NCI-H510A treated with DMSO at 0.1 percent for 48 hours (cell line): ENCODE results near the gene USP34.
"Not testable (repeated sequence)": the region's sequence is repeated elsewhere in the genome, so short reads cannot be mapped to it uniquely, and the experiment has no call there.

ENCODE experiments used
- DNase-seq: peaks from one replicate; lab custom pipeline; 2025; lab: John Stamatoyannopoulos, UW

USP34 gene

DNA sequence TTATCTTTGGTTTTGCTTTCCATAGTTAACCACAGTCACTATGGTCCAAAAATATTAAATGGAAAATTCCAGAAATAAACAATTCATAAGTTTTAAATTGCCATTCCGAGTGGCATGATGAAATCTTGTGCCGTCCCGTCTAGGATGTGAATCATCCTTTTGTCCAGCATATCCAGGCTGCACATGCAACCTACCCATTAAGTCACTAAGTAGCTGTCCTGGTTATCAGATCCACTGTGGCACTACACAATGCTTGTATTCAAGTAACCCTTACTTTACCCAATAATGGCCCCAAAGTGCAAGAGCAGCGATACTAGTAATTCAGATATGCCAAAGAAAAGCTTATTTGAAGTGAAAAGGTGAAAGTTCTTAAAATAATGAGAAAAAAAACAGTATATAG lies 10.7 kb downstream of the USP34 start:
- DNase-seq: no peak

DNA sequence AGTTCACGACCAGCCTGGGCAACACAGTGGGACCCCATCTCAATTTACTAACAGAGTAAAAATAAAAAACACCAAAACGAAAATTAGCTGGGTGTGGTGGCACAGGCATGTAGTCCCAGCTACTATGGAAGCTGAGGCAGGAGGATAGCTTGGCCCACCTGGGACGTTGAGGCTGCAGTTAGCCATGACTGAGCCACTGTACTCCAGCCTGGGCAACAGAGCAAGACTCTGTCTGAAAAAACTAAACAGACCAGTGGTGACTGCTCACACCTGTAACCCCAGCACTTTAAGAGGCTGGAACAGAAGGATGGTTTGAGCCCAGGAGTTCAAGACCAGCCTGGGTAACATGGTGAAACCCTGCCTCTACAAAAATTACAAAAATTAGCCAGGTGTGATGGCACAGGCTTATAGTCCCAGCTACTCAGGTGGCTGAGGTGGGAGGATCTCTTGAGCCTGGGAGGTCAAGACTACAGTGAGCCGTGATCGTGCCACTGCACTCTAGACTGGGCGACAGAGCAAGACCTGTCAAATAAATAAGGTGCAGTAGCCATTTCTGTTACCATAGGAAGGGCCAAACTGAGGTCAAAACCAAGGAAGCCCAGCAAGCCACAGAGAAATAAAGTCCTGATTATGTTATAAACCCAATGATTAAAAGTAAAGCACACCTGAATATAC lies 14.0 kb downstream of the USP34 start:
- no peak for DNase-seq

DNA sequence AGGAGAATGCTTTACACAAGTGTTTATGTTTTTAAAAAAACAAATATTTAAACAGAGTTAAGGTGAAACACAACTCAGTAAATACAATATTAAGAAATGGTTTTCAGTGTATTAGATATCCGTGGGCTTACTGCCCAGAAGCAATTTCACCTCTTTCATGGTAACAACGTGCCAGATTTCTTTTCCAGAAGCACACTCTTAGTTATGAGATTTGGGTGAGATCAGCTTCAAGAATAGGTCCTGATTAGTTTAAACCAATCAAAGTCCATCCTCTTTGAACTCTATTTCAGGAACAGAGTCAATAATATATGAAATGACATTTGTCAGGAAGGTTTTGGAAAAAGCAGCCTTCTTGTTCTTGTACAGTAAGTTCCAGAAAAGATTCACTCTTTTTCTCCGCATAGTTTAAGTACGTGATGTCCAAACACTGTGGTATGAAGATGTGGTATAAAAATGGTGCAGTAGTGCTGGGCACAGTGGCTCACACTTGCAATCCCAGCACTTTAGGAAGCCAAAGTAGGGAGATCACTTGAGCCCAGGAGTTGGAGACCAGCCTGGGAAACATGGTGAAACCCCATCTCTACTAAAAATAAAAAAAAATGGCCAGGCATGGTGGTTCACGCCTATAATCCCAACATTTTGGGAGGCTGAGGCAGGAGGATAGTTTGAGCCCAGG lies 14.7 kb downstream of the USP34 start:
- no peak for DNase-seq

DNA sequence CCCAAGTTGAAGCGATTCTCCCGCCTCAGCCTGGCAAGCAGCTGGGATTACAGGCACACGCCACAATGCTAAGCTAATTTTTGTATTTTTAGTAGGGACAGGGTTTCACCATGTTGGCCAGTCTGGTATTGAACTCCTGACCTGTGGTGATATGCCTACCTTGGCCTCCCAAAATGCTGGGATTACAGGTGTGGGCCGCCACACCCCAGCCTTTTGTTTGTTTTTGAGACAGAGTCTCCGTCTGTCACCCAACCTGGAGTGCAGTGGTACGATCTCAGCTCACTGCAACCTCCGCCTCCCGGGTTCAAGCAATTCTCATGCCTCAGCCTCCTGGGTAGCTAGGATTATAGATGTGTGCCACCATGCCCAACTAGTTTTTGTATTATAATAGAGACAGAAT lies 15.9 kb downstream of the USP34 start:
- not testable (repeated sequence) for DNase-seq

DNA sequence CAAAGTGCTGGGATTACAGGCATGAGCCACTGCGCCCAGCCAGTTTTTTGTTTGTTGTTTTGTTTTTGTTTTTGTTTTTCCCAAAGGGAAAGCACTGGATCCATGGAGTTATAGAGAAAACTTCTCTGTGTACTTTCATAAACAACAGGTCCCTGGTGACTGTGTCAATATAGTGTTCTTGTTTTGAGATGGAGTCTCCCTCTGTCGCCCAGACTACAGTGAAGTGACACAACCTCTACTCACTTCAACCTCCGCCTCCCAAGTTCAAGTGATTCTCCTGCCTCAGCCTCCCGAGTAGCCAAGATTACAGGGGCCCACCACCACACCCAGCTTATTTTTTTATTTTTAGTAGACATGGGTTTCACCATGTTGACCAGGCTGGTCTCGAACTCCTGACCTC lies 16.5 kb downstream of the USP34 start:
- DNase-seq: no peak

DNA sequence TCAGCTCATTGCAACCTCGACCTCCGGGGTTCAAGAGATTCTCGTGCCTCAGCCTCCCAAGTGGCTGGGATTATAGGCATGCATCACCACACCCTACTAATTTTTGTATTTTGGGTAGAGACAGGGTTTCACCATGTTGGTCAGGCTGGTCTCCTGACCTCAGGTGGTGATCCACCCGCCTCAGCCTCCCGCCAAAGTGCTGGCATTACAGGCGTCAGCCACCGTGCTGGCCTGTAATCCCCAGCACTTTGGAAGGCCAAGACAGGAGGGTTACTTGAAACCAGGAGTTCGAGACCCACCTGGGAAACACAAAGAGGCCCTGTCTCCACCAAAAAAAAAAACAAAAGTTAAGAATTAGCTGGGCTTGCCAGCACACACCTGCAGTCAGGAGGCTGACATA lies 18.5 kb downstream of the USP34 start:
- no peak for DNase-seq

DNA sequence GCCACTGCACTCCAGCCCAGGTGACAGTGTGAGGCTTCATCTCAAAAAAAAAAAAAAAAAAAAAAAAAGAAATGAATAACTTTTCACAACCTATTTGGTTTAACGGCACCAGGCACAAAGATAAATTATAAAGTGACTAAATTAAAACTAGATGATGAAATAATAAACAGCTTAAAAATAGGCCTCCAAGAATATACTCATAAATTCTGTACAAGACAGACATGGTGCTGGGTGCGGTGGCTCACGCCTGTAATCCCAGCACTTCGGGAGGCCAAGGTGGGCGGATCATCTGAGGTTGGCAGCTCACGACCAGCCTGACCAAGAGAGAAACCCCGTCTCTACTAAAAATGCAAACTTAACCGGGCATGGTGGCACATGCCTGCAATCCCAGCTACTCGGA lies 19.7 kb downstream of the USP34 start:
- no peak for DNase-seq

DNA sequence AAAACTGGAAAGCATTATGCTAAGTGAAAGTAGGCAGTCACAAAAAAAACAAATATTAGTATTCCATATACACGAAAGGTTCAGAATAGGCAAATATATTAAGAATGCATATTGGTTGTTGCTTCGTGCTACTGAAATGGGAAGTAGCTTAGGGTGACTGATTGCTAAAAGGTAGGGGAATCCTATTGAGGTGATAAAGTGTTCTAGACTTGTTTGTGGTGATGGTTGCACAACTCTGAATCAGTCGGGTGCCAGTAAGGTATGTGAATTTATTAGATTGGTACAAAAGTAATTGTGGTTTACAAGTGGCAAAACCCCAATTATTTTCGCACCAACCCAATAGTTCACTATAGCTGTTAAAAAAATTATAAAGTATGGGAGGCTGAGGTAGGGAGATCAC lies 20.7 kb downstream of the USP34 start:
- DNase-seq: no peak

DNA sequence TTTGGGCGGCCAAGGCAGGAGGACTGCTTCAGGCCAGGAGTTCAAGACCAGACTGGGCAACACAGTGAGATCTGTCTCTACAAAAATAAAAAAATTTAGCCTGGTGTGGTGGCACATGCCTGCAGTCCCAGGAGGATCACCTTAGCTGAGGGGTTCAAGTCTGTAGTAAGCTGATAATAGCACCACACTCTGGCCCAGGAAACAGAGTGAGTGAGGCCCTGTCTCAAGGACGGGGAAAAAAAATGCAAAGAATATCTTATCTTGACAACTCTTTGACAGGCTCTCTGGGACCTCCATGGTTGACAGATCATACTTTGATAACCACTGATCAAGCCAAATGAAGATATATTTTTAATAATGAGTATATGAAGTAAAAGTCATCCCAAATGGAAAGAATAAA lies 22.7 kb downstream of the USP34 start:
- DNase-seq: no peak

DNA sequence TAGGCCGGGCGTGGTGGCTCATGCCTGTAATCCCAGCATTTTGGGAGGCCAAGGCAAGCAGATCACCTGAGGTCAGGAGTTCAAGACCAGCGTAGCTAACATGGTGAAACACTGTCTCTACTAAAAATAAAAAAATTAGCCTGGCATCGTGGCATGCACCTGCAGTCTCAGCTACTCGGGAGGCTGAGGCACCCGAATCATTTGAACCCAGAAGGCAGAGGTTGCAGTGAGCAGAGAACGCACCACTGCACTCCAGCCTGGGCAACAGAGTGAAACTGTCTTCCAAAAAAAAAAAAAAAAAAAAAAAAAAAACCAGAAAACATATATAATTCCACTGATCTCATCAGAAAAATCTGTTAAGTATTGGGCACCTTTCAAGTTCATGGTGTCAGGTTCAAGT lies 23.9 kb downstream of the USP34 start:
- DNase-seq: not testable (repeated sequence)

DNA sequence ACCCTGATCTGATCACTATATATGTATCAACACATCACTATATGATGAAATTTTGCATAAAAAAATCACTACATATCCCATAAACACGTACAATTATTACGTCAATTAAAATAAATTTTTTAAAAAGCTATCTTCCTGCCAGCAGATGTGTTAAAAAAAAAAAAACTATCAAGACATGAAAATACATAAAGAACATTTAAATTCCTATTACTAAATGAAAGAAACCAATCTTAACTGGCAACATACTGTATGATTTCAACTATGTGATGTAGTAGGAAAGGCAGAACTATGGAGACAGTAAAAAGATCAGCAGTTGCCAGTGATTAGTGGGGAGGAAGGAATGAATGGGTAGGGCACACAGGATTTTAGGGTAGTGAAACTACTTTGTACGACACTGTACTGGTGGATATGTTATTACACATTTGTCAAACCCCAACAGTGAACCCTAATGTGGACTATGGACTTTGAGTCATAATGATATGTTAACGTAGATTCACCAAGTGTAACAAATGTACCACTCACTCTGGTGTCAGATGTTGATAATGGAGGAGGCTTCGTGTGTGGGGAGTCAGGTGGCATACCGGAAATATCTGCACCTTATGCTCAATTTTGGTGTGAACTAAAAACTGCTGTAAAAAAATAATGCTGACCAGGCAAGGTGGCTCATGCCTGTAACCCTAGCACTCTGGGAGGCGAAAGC lies 27.4 kb downstream of the USP34 start:
- DNase-seq: no peak

DNA sequence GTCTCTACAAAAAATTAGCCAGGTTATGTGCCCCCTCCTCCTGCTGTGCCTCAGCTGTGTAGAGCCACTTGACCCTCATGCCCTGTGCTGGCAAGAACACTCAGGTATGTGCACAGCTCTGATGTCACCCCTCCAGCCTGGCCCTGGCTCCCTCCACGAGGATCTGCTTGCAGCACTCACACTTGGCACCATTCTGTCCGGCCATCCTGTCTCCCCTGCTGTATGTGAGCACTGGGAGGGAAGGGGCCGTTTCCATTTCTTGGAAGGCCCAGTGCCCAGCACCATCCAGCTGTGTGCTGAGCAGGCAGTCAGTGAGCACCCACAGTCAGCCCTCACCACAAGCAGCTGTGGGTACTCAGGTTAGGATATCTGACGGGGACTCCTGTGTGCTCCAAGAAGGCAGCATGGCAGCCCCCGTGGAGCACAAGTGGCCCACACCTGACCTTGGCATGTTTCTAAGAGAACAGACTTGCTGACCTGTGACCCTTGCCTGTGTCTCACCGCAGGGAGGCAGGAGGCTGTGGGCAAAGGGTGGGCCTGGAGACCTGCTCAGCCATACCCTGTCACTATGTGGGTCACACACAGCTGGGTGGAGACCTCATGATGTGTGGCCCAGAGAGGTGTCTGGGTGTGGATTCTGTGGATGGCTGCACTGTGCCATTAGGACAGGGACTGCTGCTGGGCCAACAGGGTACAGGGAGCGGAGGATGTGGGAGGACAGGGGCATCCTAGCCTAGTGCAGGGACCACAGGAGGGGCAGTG lies 31.5 kb downstream of the USP34 start:
- peak; percentile 19 for DNase-seq

DNA sequence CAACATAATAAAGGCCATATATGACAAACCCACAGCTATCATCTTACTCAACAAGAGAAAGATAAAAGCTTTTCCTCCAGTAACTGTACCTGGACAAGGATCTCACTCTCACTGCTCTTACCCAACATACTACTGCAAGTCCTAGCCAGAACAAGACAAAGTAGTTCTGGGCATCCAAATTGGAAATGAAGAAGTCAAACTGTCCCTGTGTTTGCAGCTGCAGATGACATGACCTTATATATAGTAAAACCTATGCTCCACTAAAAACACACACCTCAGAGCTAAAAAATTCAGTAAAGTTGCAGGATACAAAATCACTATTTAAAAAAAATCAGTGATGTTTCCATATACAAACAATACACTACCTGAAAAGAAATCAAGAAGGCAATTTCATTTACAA lies 32.2 kb downstream of the USP34 start:
- DNase-seq: no peak

DNA sequence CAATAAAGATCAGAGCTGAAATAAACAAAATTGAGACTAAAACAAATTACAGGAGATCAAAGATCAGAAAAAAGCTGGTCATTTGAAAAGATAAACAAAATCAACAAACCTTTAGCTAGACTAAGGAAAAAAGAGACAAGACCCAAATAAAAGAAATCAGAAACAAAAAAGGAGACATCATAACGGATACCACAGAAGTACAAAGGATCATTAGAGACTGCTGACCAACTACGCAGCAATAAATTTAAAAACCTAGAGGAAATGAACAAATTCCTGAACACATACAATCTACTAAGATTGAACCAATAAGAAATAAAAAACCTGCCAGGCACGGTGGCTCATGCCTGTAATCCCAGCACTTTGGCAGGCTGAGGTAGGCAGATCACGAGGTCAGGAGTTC lies 33.7 kb downstream of the USP34 start:
- DNase-seq: no peak

DNA sequence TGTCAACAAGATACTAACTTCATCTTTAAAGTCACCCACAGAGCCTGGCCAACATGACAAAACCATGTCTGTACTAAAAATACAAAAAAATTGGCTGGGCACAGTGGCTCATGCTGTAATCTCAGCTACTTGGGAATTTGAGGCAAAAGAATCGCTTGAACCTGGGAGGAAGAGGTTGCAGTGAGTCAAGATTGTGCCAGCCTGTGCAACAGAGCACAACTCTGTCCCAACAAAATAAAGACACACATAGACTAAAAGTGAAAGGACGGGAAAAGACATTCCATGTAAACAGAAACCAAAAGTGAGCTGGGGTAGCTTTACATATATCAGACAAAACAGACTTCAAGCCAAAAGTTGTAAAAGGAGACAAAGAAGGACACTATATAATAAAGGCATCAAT lies 34.8 kb downstream of the USP34 start:
- DNase-seq: no peak

DNA sequence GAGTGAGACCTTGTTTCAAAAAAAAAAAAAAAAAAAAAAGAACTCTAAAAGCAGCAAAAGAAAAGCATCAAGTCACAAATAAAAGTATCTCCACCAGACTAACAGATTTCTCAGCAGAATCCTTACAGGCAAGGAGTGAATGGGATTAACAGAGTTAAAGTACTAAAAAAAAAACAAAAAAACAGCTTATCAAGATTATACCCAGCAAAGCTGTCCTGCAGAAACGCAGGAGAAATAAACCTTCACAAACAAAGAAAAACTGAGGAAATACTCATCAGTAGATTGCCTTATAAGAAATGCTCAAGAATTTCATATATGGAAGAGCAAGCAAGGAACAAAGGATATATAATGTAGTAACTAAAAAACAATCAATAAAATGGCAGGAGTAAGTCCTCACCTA lies 35.6 kb downstream of the USP34 start:
- no peak for DNase-seq

DNA sequence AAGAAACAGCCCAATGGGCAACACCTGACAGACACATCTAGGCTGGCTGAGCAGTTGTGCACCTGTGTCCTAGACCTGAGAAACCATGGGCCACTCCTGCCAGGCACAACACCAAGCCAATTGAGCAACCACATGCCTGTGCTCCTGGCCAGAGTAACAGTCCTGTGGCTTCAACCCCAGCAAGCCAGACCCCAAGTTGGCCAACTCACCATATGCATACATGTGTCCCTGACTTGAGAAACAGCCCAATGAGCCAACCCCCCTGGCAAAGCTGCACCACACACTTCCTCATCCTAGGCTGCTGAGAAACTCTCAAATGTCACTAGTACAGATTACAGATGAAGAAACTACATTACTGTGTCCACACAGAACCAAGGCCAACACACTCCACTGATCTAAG lies 36.6 kb downstream of the USP34 start:
- DNase-seq: no peak

DNA sequence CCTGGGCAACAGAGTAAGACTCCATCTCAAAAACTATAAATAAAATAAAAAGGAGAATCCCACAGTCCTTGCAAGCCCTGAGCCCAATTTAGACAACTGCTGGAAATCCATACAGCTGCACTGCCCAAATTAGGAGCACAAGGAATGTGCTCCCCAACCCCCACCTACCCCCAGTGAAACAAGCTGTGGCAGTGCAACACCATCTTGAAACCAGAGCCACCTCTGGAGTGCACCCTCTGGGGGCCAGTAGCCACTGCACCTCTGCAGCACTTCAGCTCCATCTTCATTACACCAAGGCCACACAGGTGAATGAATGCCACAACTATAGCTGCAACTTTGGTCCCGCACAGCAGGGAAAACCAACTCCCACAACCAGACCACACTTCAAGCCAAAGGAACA lies 37.3 kb downstream of the USP34 start:
- no peak for DNase-seq

DNA sequence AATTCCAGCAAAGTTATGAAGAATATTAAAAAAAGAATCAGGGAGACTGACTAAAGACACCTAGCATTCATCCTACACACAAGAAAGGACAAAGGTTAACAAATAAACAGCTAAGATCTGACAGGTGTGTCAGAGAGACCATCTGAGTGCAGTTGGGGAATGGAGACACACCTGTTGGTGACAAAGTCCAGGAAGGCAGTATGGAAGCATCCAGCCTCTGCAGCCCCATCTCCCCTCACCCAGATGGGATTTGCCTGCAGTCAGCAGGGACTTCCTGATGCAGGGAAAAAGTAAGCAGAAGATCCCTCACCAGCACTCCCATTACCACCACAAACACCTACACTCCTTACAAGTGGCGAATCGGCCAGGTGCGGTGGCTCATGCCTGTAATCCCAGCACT lies 37.9 kb downstream of the USP34 start:
- DNase-seq: no peak

DNA sequence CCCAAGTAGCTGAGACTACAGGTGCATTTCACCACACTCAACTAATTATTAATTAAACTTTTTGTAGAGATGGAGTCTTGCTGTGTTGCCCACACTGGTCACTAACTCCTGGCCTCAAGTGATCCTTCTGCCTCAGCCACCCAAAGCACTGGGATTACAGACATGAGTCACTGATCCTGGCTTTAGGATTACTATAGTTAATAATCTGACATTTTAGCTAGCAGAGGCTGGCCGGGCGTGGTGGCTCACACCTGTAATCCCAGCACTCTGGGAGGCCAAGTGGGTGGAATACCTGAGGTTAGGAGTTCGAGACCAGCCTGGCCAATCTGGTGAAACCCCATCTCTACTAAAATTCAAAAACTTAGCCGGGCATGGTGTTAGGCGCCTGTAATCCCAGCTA lies 39.5 kb downstream of the USP34 start:
- no peak for DNase-seq

DNA sequence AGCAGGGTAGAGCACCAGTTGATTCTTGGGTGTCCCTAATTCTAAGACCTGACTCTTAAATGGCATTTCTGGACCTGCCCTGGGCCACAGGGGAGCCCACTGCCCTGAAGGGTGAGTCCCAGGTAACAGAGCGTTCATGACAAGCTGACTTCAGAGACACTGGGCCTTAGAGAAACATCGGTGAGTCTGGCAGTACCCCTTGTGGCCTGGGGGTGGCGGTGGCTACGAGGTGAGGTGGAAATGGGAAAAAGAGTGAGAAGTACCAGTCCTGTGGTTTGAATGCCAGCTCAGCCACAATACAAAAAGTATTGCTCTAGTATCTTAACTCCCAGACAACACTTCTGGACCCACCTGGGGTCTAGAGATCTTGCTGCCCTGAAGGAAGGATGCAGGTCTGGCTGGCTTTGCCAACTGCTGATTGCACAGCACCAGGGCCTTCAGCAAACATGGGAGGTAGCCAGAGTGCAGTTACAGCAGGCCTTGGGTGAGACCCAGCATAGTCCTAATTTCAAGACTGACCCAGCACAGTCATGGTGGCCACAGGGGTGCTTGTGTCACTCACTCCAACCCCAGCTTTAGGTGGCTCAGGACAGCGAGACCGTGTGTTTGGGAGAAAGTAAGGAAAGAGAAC lies 44.5 kb downstream of the USP34 start:
- peak; percentile 5 for DNase-seq

DNA sequence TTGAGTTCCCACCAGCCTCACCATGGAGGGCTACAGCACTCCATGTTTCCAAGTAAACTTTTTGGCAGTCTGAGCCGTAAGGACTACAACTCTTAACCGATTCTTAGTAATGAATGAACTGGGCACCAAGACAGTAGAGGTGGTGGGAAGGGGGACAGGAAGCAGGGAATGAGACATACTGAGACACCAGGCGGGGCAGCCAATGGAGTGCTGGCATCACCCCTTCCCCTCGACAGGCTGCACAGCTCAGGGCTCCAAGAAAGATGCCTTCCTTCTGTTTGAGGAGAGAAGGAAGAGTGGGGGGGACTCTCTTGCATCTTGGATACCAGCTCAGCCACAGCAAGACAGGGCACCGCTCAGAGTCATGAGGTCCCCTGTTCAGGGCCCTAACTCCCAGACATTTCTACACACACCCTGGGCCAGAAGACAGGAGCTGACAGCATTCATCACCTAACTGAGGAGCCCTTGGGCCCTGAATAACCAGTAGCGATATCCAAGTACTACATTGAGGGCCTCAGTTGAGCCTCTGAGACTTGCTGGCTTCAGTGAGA lies 45.2 kb downstream of the USP34 start:
- no peak for DNase-seq
